Hepatocyte (in vitro differentiated cells): ENCODE data around the gene NRF1.

Source experiments
- EZH2 ChIP-seq: fragments of 200-600 bp; sonication (generic); IDR thresholded peaks from 2 replicates; pipeline ENCODE4 v1.6.1; 2016; ENCODE audit warnings: antibody characterized with exemption, mild to moderate bottlenecking, borderline replicate concordance
- TF ChIP-seq, protein P1 (sequence below): fragments of 200-600 bp; sonication (generic); IDR thresholded peaks from 2 replicates; pipeline ENCODE4 v1.5.1; 2016; ENCODE audit warnings: antibody characterized with exemption, mild to moderate bottlenecking; ENCODE audit not compliant: poor library complexity

DNA sequence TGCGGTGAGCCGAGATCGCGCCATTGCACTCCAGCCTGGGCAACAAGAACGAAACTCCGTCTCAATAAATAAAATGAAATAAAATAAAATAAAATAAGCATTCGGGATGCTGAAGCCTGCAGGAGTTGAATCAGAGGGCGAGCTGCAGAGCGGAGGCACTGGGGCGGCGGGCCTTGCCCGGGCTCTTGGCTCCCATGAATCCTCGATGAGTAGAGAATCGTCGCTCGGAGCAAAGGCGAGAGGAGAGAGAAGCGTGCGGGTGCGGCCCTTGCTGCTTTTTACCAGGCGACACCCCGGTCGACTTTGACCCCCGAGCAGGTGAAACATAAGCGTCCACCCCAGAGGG lies 172.9 kb downstream of the NRF1 start:
- TF ChIP-seq EZH2: no peak
- TF ChIP-seq, protein P1, sequence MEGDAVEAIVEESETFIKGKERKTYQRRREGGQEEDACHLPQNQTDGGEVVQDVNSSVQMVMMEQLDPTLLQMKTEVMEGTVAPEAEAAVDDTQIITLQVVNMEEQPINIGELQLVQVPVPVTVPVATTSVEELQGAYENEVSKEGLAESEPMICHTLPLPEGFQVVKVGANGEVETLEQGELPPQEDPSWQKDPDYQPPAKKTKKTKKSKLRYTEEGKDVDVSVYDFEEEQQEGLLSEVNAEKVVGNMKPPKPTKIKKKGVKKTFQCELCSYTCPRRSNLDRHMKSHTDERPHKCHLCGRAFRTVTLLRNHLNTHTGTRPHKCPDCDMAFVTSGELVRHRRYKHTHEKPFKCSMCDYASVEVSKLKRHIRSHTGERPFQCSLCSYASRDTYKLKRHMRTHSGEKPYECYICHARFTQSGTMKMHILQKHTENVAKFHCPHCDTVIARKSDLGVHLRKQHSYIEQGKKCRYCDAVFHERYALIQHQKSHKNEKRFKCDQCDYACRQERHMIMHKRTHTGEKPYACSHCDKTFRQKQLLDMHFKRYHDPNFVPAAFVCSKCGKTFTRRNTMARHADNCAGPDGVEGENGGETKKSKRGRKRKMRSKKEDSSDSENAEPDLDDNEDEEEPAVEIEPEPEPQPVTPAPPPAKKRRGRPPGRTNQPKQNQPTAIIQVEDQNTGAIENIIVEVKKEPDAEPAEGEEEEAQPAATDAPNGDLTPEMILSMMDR: no peak
